HepG2 (cell line): Measurements from ENCODE around the gene INAFM1. TPM values are rescaled to one million over a fixed set of nuclear protein-coding genes. Genes with fewer than 3 reads are reported as not detected.

ENCODE experiments used
- ATAC-seq: fragments of 200-7000 bp; cut with Tn5 transposase; 3 replicates; pipeline ENCODE4 v1.9.1; 2020; ENCODE audit warnings: mild to moderate bottlenecking, moderate library complexity
- BruUV-seq: library from RNA; stranded (reverse); fragments of 400-500 nt; replicated peaks from 2 replicates; lab custom pipeline; 2021; lab: Mats Ljungman, UMichigan
- CTCF ChIA-PET: fragments of 300-600 bp; formaldehyde crosslinking; extraction: SDS; loops from one replicate; lab custom pipeline; 2021; ENCODE audit warnings: low total read pairs, inconsistent platforms, low intra/inter-chr PET ratio; lab: Yijun Ruan, JAX
- POLR2A ChIA-PET: fragments of 350-600 bp; sonication (Branson Sonifier 250); formaldehyde crosslinking; loops from one replicate; lab custom pipeline; 2020; ENCODE audit warnings: antibody characterized with exemption, inconsistent platforms; lab: Yijun Ruan, JAX
- DNase-seq: peaks from one replicate; pipeline ENCODE4 v3.0.0-alpha.2; 2015; ENCODE audit warnings: low spot score
- FAIRE-seq: peaks from 3 replicates; lab custom pipeline; 2011; peaks lifted over from hg19 to GRCh38; lab: Jason Lieb, UNC
- H2AFZ ChIP-seq: one replicate; pipeline ENCODE4 v1.6.1; 2011; ENCODE audit warnings: low read length, inconsistent platforms
- H3K27ac ChIP-seq: fragments of 300-600 bp; 3 replicates; pipeline ENCODE4 v1.8.0; 2011; ENCODE audit warnings: mixed run types, mild to moderate bottlenecking, mixed read lengths, low read length, inconsistent platforms; ENCODE audit not compliant: insufficient read depth; ENCODE audit errors: extremely low read length
- H3K27me3 ChIP-seq, 2 experiments: fragments of 200-600 bp in 1 of 2; 2 replicates in 1 of 2; 3 replicates in 1 of 2; pipeline versions ENCODE4 v1.6.0 to v1.8.0; 2011; ENCODE audit warnings: low read length in 2 of 2, mild to moderate bottlenecking in 2 of 2, moderate library complexity in 2 of 2, inconsistent platforms in 1 of 2; ENCODE audit not compliant: insufficient read depth in 2 of 2, control insufficient read depth in 1 of 2
- H3K36me3 ChIP-seq, 2 experiments: fragments of 200-600 bp in 1 of 2; replicated peaks in 1 of 2; 2 replicates in 1 of 2; 3 replicates in 1 of 2; pipeline versions ENCODE4 v1.5.1 to v1.8.0; 2011; ENCODE audit warnings: low read length in 2 of 2, inconsistent platforms in 1 of 2; ENCODE audit not compliant: insufficient read depth in 2 of 2, control insufficient read depth in 1 of 2
- H3K4me1 ChIP-seq: 2 replicates; pipeline ENCODE4 v1.5.1; 2012; ENCODE audit warnings: low read length, inconsistent platforms; ENCODE audit not compliant: insufficient read depth
- H3K4me2 ChIP-seq: 2 replicates; pipeline ENCODE4 v1.6.0; 2011; ENCODE audit warnings: low read depth, low read length, inconsistent platforms
- H3K4me3 ChIP-seq, 3 experiments: fragments of 200-600 bp in 1 of 3; sonication (generic), shearing (Covaris generic) in 1 of 3; replicated peaks in 1 of 3; 2 replicates each; pipeline ENCODE4 v1.5.1; 2011 to 2016; ENCODE audit warnings: low read length in 3 of 3, inconsistent platforms in 2 of 3, low read depth in 2 of 3, mild to moderate bottlenecking in 2 of 3, control low read depth in 1 of 3, mixed read lengths in 1 of 3; ENCODE audit not compliant: insufficient read depth in 1 of 3
- H3K79me2 ChIP-seq: one replicate; pipeline ENCODE4 v1.6.1; 2011; ENCODE audit warnings: low read length, inconsistent platforms; ENCODE audit not compliant: insufficient read depth
- H3K9ac ChIP-seq: 2 replicates; pipeline ENCODE4 v1.6.0; 2011; ENCODE audit warnings: mild to moderate bottlenecking, low read depth, low read length, inconsistent platforms; ENCODE audit not compliant: insufficient read depth
- H3K9me3 ChIP-seq: 2 replicates; pipeline ENCODE4 v1.5.1; 2012; ENCODE audit warnings: mild to moderate bottlenecking, low read length
- H4K20me1 ChIP-seq: 2 replicates; pipeline ENCODE4 v1.6.0; 2011; ENCODE audit warnings: inconsistent platforms, mild to moderate bottlenecking, low read length, moderate library complexity; ENCODE audit not compliant: insufficient read depth
- FOXO4 ChIP-seq: sonication (generic); formaldehyde crosslinking; conservative IDR thresholded peaks from 2 replicates; pipeline ENCODE4 v1.8.1; 2023; ENCODE audit warnings: missing genetic modification reagents
- HOXA5 ChIP-seq: sonication (generic); formaldehyde crosslinking; IDR thresholded peaks from 2 replicates; pipeline ENCODE4 v1.4.0; 2020; ENCODE audit warnings: missing genetic modification reagents
- KAT2B ChIP-seq: fragments of 150-350 bp; IDR thresholded peaks from 2 replicates; pipeline ENCODE4 v1.6.1; 2014; ENCODE audit warnings: low read depth, low read length, borderline replicate concordance
- KLF12 ChIP-seq: sonication (generic); formaldehyde crosslinking; IDR thresholded peaks from 2 replicates; pipeline ENCODE4 v1.4.0; 2020; ENCODE audit warnings: missing genetic modification reagents, borderline replicate concordance
- KLF15 ChIP-seq: sonication (generic); formaldehyde crosslinking; IDR thresholded peaks from 2 replicates; pipeline ENCODE4 v1.8.1; 2023; ENCODE audit warnings: borderline replicate concordance, mild to moderate bottlenecking, inconsistent platforms, missing genetic modification reagents, mixed read lengths
- MATR3 ChIP-seq: sonication (generic); formaldehyde crosslinking; IDR thresholded peaks from 2 replicates; pipeline ENCODE4 v1.4.0; 2020; ENCODE audit warnings: missing genetic modification reagents
- MEIS1 ChIP-seq: sonication (generic); formaldehyde crosslinking; IDR thresholded peaks from 2 replicates; pipeline ENCODE4 v1.9.0; 2021; ENCODE audit warnings: mild to moderate bottlenecking, missing genetic modification reagents, moderate library complexity, borderline replicate concordance
- ZHX1 ChIP-seq: sonication (generic); formaldehyde crosslinking; IDR thresholded peaks from 2 replicates; pipeline ENCODE4 v1.8.1; 2022; ENCODE audit warnings: low read depth, mild to moderate bottlenecking, missing genetic modification reagents
- ZNF468 ChIP-seq: sonication (generic); formaldehyde crosslinking; IDR thresholded peaks from 2 replicates; pipeline ENCODE4 v1.8.0; 2022; ENCODE audit warnings: mild to moderate bottlenecking, moderate library complexity, missing genetic modification reagents
- ZNF646 ChIP-seq: sonication (generic); formaldehyde crosslinking; IDR thresholded peaks from 2 replicates; pipeline ENCODE4 v1.9.0; 2021; ENCODE audit warnings: mild to moderate bottlenecking, missing genetic modification reagents
- ZNF678 ChIP-seq: sonication (generic); formaldehyde crosslinking; IDR thresholded peaks from 2 replicates; pipeline ENCODE4 v1.4.0; 2020; ENCODE audit warnings: mild to moderate bottlenecking, missing genetic modification reagents
- ZNF737 ChIP-seq: sonication (generic); formaldehyde crosslinking; IDR thresholded peaks from 2 replicates; pipeline ENCODE4 v1.5.0; 2020; ENCODE audit warnings: missing genetic modification reagents, mild to moderate bottlenecking, borderline replicate concordance
- WGBS: methylation state at CpG from one replicate; pipeline ENCODE4 v1.1.6; 2017; ENCODE audit warnings: low lambda C conversion rate; 5-methylcytosine and 5-hydroxymethylcytosine counted together
- in situ Hi-C: cut with HindIII; loops from 2 replicates; pipeline ENCODE4 v1.10.0; 2017; ENCODE audit warnings: low pct_unique_long_range_greater_than_20kb; ENCODE audit not compliant: extremely low pct_ligation_motif_present
- intact Hi-C: fragments of 100-400 bp; cut with micrococcal nuclease; formaldehyde crosslinking; loops from one replicate; pipeline ENCODE4 v1.10.0; 2022; ENCODE audit not compliant: unreplicated experiment
- polyA plus RNA-seq, 8 experiments: library from polyadenylated mRNA; depleted of rRNA in 3 of 8; stranded (reverse) in 7 of 8; unstranded in 1 of 8; fragments of >200 nt; fragmentation: Illumina TruSeq in 4 of 8; extraction: Trizol in 4 of 8; gene quantifications; 2 replicates each; pipeline versions ENCODE4 v1.2.1 to v1.2.3, GENCODE V29; 2011 to 2016; ENCODE audit warnings: low read depth in 4 of 8, missing spikeins in 1 of 8, mixed read lengths in 1 of 8; ENCODE audit not compliant: insufficient read depth in 1 of 8
- total RNA-seq, 5 experiments: library from RNA; depleted of rRNA; stranded (reverse); fragments of >200 nt; fragmentation: Illumina TruSeq; extraction: Trizol; gene quantifications; 2 replicates each; pipeline ENCODE4 v1.2.3, GENCODE V29; 2016; ENCODE audit warnings: low read depth in 1 of 5

INAFM1 gene
- total and polyA plus RNA-seq, 2 of the 13 experiments (the other 11 are each of a cell fraction or from before 2014, with no cell fraction given): 0.88 to 1.9 TPM

GRCh38 chr19:47241919-47242577 is 32.6 kb upstream of the INAFM1 start:
- BruUV-seq: no TSS peak
- ChIA-PET POLR2A (interaction anchor here (1.9 kb wide), 1 partner anchor 16 kb away, joined by 21 read pairs; no protein-coding TSS in a partner anchor), CTCF (no interaction called here)
- in situ Hi-C loops: no loop called here
- intact Hi-C loops: loop anchor here (5.0 kb wide), 1 partner anchor 95 kb away; no protein-coding TSS in a partner anchor
- Histone ChIP-seq H3K27ac (no peak overlapping the region), H3K4me3 (no peak overlapping the region), H3K9ac (peak overlapping the region; percentile 53), H3K79me2 (no peaks in the 10 kb centered on the region), H3K36me3 (no peaks in the 10 kb centered on the region), H2AFZ (no peak overlapping the region), H3K9me3 (no peaks in the 10 kb centered on the region), H4K20me1 (no peaks in the 10 kb centered on the region), H3K27me3 (no peaks in the 10 kb centered on the region), H3K4me2 (peak overlapping the region; percentile 95; the same call in 1 of the 2 replicates), H3K4me1 (peaks cover 44% of the 10 kb centered on the region)
- FAIRE-seq: peak; percentile 15
- DNase-seq: no peak
- 86% methylated on average over 7 of the region's 7 CpGs for WGBS
- ATAC-seq: no peak
- TF ChIP-seq MEIS1 (no peak), KLF12 (CRISPR knock-in tag) (no peak), KAT2B (no peak), ZHX1 (CRISPR knock-in tag) (0 out of 2 replicates have a peak, but pooled peaks have one; percentile 6), ZNF678 (no peak), KLF15 (CRISPR knock-in tag) (no peak), ZNF468 (CRISPR knock-in tag) (no peak), ZNF646 (CRISPR knock-in tag) (peak; percentile 94), ZNF737 (no peak), MATR3 (CRISPR knock-in tag) (no peak), HOXA5 (CRISPR knock-in tag) (no peak), FOXO4 (no peak)
